ENCODE results near the gene DOK7. TPM values are rescaled to one million over a fixed set of nuclear protein-coding genes. Genes with fewer than 3 reads are reported as not detected.

DOK7 gene
- total RNA-seq, 4 donors from 2014 or later, result 8.1 to 42.0 (median 13.2) TPM

DNA sequence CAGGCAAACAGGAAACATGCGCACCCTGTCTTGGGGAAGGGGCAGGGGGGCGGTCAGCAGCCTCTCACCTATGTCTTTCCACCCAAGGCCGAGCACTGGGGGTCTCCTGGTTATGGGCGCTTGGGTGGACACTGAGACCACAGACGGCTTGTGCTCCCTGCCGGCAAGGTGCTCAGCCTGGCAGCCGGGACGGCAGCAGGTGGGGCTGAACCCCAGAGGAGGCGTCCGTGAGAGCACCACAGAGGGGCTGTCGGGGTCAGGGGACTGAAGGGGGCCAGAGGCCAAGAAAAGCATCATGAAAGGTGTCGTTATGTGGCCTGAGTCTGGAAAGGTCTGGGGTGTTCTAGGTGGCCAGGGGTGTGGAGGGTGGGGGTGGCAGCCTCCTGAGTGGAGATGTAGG, 19.6 kb downstream of the DOK7 start:
- Histone ChIP-seq H3K27ac (peak overlapping the region; percentile 99 to 100 (median 99)), H3K36me3 (no peaks in the 10 kb centered on the region), H3K9me3 (no peaks in the 10 kb centered on the region), H3K27me3 (no peaks in the 10 kb centered on the region), H3K4me1 (peaks cover 53 to 73% of the 10 kb centered on the region in 2 donors), H3K4me3 (no peak overlapping the region)
- intact Hi-C loops (cut with DNase I; ENCODE audit: low total_unique reads), result loop anchor here (5.0 kb wide), 2 partner anchors 190 to 280 kb away; partner anchors contain the start of gene RGS12
- no peak for ATAC-seq
- no peak for TF ChIP-seq POLR2A (IDR thresholded peaks at IDR 0.05)
- no peak for TF ChIP-seq CTCF (IDR thresholded peaks at IDR 0.05 in 4 of 5, conservative IDR thresholded peaks at IDR 0.05 in 1 of 5)
- no peak for DNase-seq
- in situ Hi-C loops (cut with MboI; ENCODE audit: low sequenced_read_pairs in 4 of 4), result no loop called here

DNA sequence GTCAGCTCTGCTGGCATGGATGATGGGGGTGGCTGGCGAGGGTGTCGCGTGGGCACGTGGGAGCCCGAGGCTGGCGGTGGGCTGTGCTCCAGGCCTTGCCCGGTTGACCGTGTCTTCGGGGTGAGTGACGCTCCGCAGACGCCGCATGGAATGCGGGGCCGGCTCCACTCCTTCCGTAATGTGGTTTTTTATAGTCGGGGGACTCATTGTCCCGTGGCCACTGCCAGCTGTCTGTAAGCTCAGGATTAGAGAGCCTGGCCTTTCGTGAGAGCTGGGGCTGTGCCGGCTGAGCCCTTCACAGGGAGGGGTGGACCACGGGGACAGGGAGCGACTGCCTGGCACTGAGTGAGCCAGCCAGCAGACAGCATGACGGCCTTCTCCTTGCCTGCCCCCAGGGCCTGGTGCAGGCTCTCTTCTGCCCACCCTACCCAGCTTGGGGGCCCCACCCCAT, 20.4 kb downstream of the DOK7 start:
- TF ChIP-seq POLR2A (IDR thresholded peaks at IDR 0.05), result peak; percentile 32 to 58
- TF ChIP-seq CTCF (IDR thresholded peaks at IDR 0.05 in 4 of 5, conservative IDR thresholded peaks at IDR 0.05 in 1 of 5), result no peak
- ATAC-seq (peak; percentile 49 to 61), DNase-seq (peak; percentile 95 to 99)
- H3K9me3 ChIP-seq, result no peaks in the 10 kb centered on the region
- peak overlapping the region in 2 of 4 donors; percentile 11 to 16 for H3K4me3 ChIP-seq
- in situ Hi-C loops (cut with MboI; ENCODE audit: low sequenced_read_pairs in 4 of 4), result no loop called here
- peaks cover 53 to 73% of the 10 kb centered on the region in 2 donors for H3K4me1 ChIP-seq
- peak overlapping the region; percentile 99 to 100 (median 99) for H3K27ac ChIP-seq
- intact Hi-C loops (cut with DNase I; ENCODE audit: low total_unique reads), result loop anchor here (5.0 kb wide), 2 partner anchors 191 to 281 kb away; partner anchors contain the start of gene RGS12
- H3K27me3 ChIP-seq, result no peaks in the 10 kb centered on the region
- no peaks in the 10 kb centered on the region for H3K36me3 ChIP-seq

DNA sequence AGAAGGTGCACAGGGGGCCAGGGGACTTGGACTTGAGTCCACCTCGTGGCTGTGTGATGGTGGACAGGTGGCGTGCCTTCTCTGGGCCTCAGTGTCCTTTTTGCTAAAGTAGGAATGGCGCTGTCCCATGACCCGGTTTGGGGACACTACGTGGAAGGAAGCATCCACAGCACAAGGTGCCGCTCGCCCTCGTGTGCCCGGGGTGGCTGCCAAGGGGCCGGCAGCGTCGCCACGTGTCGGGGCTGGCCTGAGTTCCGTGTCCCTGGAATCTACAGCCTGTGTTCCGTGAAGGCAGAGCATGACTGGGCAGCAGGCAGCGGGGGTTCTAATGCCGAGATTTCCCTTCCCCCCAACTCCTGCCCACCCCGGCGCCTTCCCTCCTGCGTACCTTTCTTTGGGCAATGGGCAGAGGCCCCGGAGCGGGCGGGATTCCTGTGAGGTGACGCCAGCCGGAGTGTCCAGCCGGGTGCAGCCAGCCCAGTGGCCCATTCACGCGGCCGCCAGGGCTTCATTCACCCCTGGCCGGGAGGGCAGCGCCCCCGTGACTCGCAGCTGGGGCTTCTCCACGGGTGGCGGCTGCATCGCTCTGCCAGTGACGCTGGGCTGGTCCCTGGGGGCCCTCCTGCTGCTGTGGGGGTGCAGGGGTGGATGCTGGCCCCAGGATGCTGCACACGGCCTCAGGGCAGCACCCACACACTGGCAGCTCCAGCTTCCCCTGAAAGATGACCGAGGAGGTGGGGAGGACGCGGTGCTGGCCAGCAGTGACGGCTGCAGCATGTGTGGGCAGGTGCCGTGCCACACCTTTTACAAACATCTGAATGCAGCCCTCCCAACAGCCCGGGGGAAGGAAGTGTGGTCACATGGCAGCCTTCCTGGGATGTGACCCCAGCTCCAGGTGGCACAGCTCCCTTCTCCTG, 21.2 kb downstream of the DOK7 start:
- H3K36me3 ChIP-seq, result no peaks in the 10 kb centered on the region
- peak overlapping the region; percentile 15 to 41 (median 26) for H3K4me3 ChIP-seq
- peak overlapping the region; percentile 99 to 100 (median 99) for H3K27ac ChIP-seq
- TF ChIP-seq CTCF (IDR thresholded peaks at IDR 0.05 in 4 of 5, conservative IDR thresholded peaks at IDR 0.05 in 1 of 5) (peak in 1 of 5 experiments; percentile 9), POLR2A (IDR thresholded peaks at IDR 0.05) (peak; percentile 65 to 70)
- H3K4me1 ChIP-seq, result peaks cover 53 to 72% of the 10 kb centered on the region in 2 donors
- in situ Hi-C loops (cut with MboI; ENCODE audit: low sequenced_read_pairs in 4 of 4) (no loop called here), intact Hi-C loops (cut with DNase I; ENCODE audit: low total_unique reads) (loop anchor here (2.0 to 5.0 kb wide), 3 partner anchors 192 to 282 kb away; partner anchors contain the start of gene RGS12)
- no peaks in the 10 kb centered on the region for H3K27me3 ChIP-seq
- H3K9me3 ChIP-seq, result no peaks in the 10 kb centered on the region
- peak; percentile 90 to 98 for DNase-seq
- ATAC-seq, result peak; percentile 55 to 69

DNA sequence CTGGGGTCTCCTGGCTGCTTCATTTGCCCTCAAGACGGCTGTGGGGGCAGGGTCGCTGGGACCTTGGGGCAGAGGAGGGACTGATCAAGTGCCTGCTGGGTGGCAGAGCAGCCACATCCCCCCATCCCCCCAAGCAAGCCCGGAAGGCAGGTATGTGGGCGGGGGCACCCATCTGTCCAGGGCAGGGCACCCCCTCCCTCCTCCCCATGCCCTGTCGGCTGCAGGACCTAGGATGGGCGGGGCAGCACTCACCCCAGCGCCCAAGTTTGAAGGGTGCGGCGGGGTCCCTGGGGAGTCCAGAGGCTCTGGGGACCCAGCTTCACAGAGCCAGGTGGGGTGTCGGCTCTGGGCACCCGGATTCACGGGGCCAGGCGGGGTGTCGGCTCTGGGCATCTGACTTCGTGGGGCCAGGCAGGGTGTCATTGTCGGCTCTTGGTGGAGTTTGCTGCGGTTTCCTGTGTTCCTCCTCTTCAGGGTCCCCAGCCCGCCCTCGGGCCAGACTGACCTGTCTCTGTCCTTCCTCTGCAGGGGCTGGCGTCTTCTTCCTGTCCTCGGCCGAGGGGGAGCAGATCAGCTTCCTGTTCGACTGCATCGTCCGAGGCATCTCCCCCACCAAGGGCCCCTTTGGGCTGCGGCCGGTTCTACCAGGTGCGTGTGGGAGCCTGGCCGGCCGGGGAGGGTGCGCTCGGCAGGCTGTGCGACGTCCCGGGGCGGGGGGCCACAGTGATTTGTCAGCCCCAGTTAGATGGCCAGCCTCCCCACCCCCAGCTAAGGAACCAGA, 22.1 kb downstream of the DOK7 start:
- no peaks in the 10 kb centered on the region for H3K27me3 ChIP-seq
- DNase-seq, result no peak

More for the DNA sequence above, 22.1 kb downstream of the DOK7 start:
- peaks cover 46 to 64% of the 10 kb centered on the region in 2 donors for H3K4me1 ChIP-seq
- peak overlapping the region; percentile 99 to 100 (median 99) for H3K27ac ChIP-seq
- no peak for ATAC-seq
- no peaks in the 10 kb centered on the region for H3K9me3 ChIP-seq
- H3K36me3 ChIP-seq, result no peaks in the 10 kb centered on the region
- TF ChIP-seq POLR2A (IDR thresholded peaks at IDR 0.05), result no peak
- TF ChIP-seq CTCF (IDR thresholded peaks at IDR 0.05 in 4 of 5, conservative IDR thresholded peaks at IDR 0.05 in 1 of 5), result no peak
- peak overlapping the region in 3 of 4 donors; percentile 25 to 41 (median 26) for H3K4me3 ChIP-seq
- in situ Hi-C loops (cut with MboI; ENCODE audit: low sequenced_read_pairs in 4 of 4), result no loop called here
- intact Hi-C loops (cut with DNase I; ENCODE audit: low total_unique reads), result loop anchor here (2.0 kb wide), 1 partner anchor 264 kb away; no protein-coding TSS in a partner anchor
